ENCODE results near the gene PLPP1.

DNA sequence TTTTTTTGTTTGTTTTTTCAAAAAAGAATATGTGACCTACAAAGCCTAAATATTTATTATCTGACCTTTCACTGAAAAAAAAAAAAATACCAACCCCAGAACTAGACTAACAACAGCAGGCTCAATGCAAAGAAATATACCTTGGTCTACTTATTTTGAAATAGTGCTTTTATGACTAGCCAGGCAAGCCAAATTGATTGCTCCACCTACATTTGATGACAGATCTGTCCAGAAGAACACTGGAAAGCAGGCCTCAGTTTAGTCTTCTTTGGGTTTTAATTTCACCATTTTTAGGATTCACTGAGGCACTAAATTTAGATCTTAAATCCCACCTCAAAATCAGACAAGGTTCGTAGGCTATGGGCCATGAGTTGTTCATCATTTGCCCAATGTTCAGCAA, 97.3 kb downstream of the PLPP1 start:
- TF ChIP-seq, protein P1, sequence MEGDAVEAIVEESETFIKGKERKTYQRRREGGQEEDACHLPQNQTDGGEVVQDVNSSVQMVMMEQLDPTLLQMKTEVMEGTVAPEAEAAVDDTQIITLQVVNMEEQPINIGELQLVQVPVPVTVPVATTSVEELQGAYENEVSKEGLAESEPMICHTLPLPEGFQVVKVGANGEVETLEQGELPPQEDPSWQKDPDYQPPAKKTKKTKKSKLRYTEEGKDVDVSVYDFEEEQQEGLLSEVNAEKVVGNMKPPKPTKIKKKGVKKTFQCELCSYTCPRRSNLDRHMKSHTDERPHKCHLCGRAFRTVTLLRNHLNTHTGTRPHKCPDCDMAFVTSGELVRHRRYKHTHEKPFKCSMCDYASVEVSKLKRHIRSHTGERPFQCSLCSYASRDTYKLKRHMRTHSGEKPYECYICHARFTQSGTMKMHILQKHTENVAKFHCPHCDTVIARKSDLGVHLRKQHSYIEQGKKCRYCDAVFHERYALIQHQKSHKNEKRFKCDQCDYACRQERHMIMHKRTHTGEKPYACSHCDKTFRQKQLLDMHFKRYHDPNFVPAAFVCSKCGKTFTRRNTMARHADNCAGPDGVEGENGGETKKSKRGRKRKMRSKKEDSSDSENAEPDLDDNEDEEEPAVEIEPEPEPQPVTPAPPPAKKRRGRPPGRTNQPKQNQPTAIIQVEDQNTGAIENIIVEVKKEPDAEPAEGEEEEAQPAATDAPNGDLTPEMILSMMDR (IDR thresholded peaks at IDR 0.05) = no peak
- TF ChIP-seq POLR2A (IDR thresholded peaks at IDR 0.05) = no peak
